Hepatocyte (in vitro differentiated cells): ENCODE measurements around the gene DIDO1.

Source experiments
- EZH2 ChIP-seq: fragments of 200-600 bp; sonication (generic); IDR thresholded peaks from 2 replicates; pipeline ENCODE4 v1.6.1; 2016; ENCODE audit warnings: antibody characterized with exemption, mild to moderate bottlenecking, borderline replicate concordance
- EZH2phosphoT487 ChIP-seq: fragments of 200-600 bp; sonication (generic); IDR thresholded peaks from one replicate; pipeline ENCODE4 v1.6.1; 2018; ENCODE audit warnings: antibody characterized with exemption, mild to moderate bottlenecking, low read depth, moderate library complexity; ENCODE audit not compliant: unreplicated experiment, severe bottlenecking
- TF ChIP-seq, protein P1 (sequence below): fragments of 200-600 bp; sonication (generic); IDR thresholded peaks from 2 replicates; pipeline ENCODE4 v1.5.1; 2016; ENCODE audit warnings: antibody characterized with exemption, mild to moderate bottlenecking; ENCODE audit not compliant: poor library complexity

GRCh38 chr20:62963614-62964397 is 37.5 kb upstream of the DIDO1 start:
- TF ChIP-seq, protein P1, sequence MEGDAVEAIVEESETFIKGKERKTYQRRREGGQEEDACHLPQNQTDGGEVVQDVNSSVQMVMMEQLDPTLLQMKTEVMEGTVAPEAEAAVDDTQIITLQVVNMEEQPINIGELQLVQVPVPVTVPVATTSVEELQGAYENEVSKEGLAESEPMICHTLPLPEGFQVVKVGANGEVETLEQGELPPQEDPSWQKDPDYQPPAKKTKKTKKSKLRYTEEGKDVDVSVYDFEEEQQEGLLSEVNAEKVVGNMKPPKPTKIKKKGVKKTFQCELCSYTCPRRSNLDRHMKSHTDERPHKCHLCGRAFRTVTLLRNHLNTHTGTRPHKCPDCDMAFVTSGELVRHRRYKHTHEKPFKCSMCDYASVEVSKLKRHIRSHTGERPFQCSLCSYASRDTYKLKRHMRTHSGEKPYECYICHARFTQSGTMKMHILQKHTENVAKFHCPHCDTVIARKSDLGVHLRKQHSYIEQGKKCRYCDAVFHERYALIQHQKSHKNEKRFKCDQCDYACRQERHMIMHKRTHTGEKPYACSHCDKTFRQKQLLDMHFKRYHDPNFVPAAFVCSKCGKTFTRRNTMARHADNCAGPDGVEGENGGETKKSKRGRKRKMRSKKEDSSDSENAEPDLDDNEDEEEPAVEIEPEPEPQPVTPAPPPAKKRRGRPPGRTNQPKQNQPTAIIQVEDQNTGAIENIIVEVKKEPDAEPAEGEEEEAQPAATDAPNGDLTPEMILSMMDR = no peak
- no peak for TF ChIP-seq EZH2
- no peak for TF ChIP-seq EZH2phosphoT487
